Iris pigment epithelial cell (primary cell): ENCODE results near the gene TMEM198.

Source experiments
- DNase-seq: peaks from one replicate; pipeline ENCODE4 v3.0.0-alpha.2; 2011; ENCODE audit warnings: low read depth

TMEM198 gene

GRCh38 chr2:219545295-219545942 lies 1.6 kb downstream of the TMEM198 start:
- DNase-seq: no peak

- DNase-seq: no peak
These were observed 2.1 kb downstream of the TMEM198 start for GRCh38 chr2:219545943-219546352.

GRCh38 chr2:219547621-219548020 lies 3.8 kb downstream of the TMEM198 start:
- DNase-seq: no peak

- DNase-seq: no peak
These were observed 5.2 kb downstream of the TMEM198 start for GRCh38 chr2:219548990-219549389.

GRCh38 chr2:219549619-219550018 lies 5.8 kb downstream of the TMEM198 start:
- DNase-seq: no peak

- DNase-seq: peak; percentile 34
These were observed 7.9 kb downstream of the TMEM198 start for GRCh38 chr2:219551441-219552381.

GRCh38 chr2:219552382-219553167 lies 8.7 kb downstream of the TMEM198 start:
- DNase-seq: peak; percentile 78

GRCh38 chr2:219553168-219553417 lies 9.3 kb downstream of the TMEM198 start:
- no peak for DNase-seq

- DNase-seq: no peak
These were observed 9.7 kb downstream of the TMEM198 start for GRCh38 chr2:219553463-219553963.

GRCh38 chr2:219554350-219554749 lies 10.5 kb downstream of the TMEM198 start:
- DNase-seq: no peak

GRCh38 chr2:219555956-219556355 lies 12.1 kb downstream of the TMEM198 start:
- DNase-seq: no peak

GRCh38 chr2:219556413-219556812 lies 12.6 kb downstream of the TMEM198 start:
- DNase-seq: no peak

- DNase-seq: no peak
These were observed 13.5 kb downstream of the TMEM198 start for GRCh38 chr2:219557320-219557719.

GRCh38 chr2:219557791-219558785 lies 14.3 kb downstream of the TMEM198 start:
- DNase-seq: no peak

GRCh38 chr2:219559156-219559915 lies 15.5 kb downstream of the TMEM198 start:
- DNase-seq: no peak

GRCh38 chr2:219560037-219560892 lies 16.4 kb downstream of the TMEM198 start:
- DNase-seq: no peak

GRCh38 chr2:219560893-219561178 lies 17.0 kb downstream of the TMEM198 start:
- no peak for DNase-seq

- DNase-seq: no peak
These were observed 17.6 kb downstream of the TMEM198 start for GRCh38 chr2:219561179-219562048.
